Fibroblast of lung (primary cell): Measurements from ENCODE around the gene ZNF581.

Source experiments
- CTCF ChIP-seq, 2 donors: IDR thresholded peaks in 1 of 2; conservative IDR thresholded peaks in 1 of 2; 1 replicate in 1 of 2; 2 replicates in 1 of 2; pipeline ENCODE4 v1.5.1; 2011 to 2012; ENCODE audit warnings: low read length in 2 of 2, control low read depth in 1 of 2, inconsistent platforms in 1 of 2, low read depth in 1 of 2, mild to moderate bottlenecking in 1 of 2
- EZH2 ChIP-seq: IDR thresholded peaks from 2 replicates; pipeline ENCODE4 v1.5.1; 2012; ENCODE audit warnings: low read length, control low read depth, mild to moderate bottlenecking; ENCODE audit errors: missing control alignments

GRCh38 chr19:55673889-55674288, 30.4 kb downstream of the ZNF581 start:
- TF ChIP-seq CTCF (conservative IDR thresholded peaks at IDR 0.05 in 1 of 2, IDR thresholded peaks at IDR 0.05 in 1 of 2; ENCODE audit: low read depth in 1 of 2, low read length in 2 of 2) (no peak), EZH2 (no peak)
